DMS153 treated with DMSO at 0.1 percent for 48 hours (cell line): ENCODE data around the gene ZDHHC13.
A peak's percentile ranks its signal among the peaks of the same experiment; 100 is the strongest.

ENCODE experiments used
- DNase-seq: peaks from one replicate; lab custom pipeline; 2025; ENCODE audit not compliant: unreplicated experiment; lab: John Stamatoyannopoulos, UW

The ZDHHC13 gene

GRCh38 chr11:19164230-19164855, 47.4 kb downstream of the ZDHHC13 start:
- DNase-seq, result peak; percentile 52

- no peak for DNase-seq
These were observed 47.9 kb downstream of the ZDHHC13 start for GRCh38 chr11:19164881-19165280.

GRCh38 chr11:19168090-19168489, 51.1 kb downstream of the ZDHHC13 start:
- DNase-seq, result no peak

GRCh38 chr11:19173004-19173689, 56.2 kb downstream of the ZDHHC13 start:
- no peak for DNase-seq

GRCh38 chr11:19173964-19174638, 57.1 kb downstream of the ZDHHC13 start:
- no peak for DNase-seq

- no peak for DNase-seq
These were observed 59.7 kb downstream of the ZDHHC13 start for GRCh38 chr11:19176629-19177186.

- no peak for DNase-seq
These were observed 64.7 kb downstream of the ZDHHC13 start for GRCh38 chr11:19181531-19182261.

- no peak for DNase-seq
These were observed 66.7 kb downstream of the ZDHHC13 start for GRCh38 chr11:19183646-19184045.

- no peak for DNase-seq
These were observed 68.1 kb downstream of the ZDHHC13 start for GRCh38 chr11:19185036-19185435.

- DNase-seq, result no peak
These were observed 68.6 kb downstream of the ZDHHC13 start for GRCh38 chr11:19185516-19186052.

- DNase-seq, result no peak
These were observed 70.3 kb downstream of the ZDHHC13 start for GRCh38 chr11:19187114-19187832.

- no peak for DNase-seq
These were observed 70.9 kb downstream of the ZDHHC13 start for GRCh38 chr11:19187833-19188258.

- DNase-seq, result no peak
These were observed 74.7 kb downstream of the ZDHHC13 start for GRCh38 chr11:19191530-19192169.

- no peak for DNase-seq
These were observed 76.9 kb downstream of the ZDHHC13 start for GRCh38 chr11:19193916-19194315.

- no peak for DNase-seq
These were observed 77.8 kb downstream of the ZDHHC13 start for GRCh38 chr11:19194620-19195308.

GRCh38 chr11:19196432-19196831, 79.5 kb downstream of the ZDHHC13 start:
- no peak for DNase-seq

- DNase-seq, result no peak
These were observed 82.1 kb downstream of the ZDHHC13 start for GRCh38 chr11:19199048-19199447.

- no peak for DNase-seq
These were observed 82.8 kb downstream of the ZDHHC13 start for GRCh38 chr11:19199771-19200170.
